TTC549 (cell line): Measurements from ENCODE around the gene RAB22A.
"Not testable (repeated sequence)": the region's sequence is repeated elsewhere in the genome, so short reads cannot be mapped to it uniquely, and the experiment has no call there.

Experiments used
- FAIRE-seq: peaks from 2 replicates; lab custom pipeline; 2012; peaks lifted over from hg19 to GRCh38; lab: Jason Lieb, UNC

Gene RAB22A

GRCh38 chr20:58344741-58345140 is 35.2 kb downstream of the RAB22A start:
- FAIRE-seq, result no peak

- FAIRE-seq, result no peak
These were observed 40.1 kb downstream of the RAB22A start for GRCh38 chr20:58349570-58349969.

GRCh38 chr20:58352468-58352867 is 43.0 kb downstream of the RAB22A start:
- no peak for FAIRE-seq

- FAIRE-seq, result no peak
These were observed 49.9 kb downstream of the RAB22A start for GRCh38 chr20:58359441-58359840.

- no peak for FAIRE-seq
These were observed 51.4 kb downstream of the RAB22A start for GRCh38 chr20:58360936-58361335.

GRCh38 chr20:58361481-58362205 is 52.1 kb downstream of the RAB22A start:
- no peak for FAIRE-seq

- no peak for FAIRE-seq
These were observed 52.6 kb downstream of the RAB22A start for GRCh38 chr20:58362206-58362516.

GRCh38 chr20:58362970-58363369 is 53.5 kb downstream of the RAB22A start:
- no peak for FAIRE-seq

GRCh38 chr20:58366866-58367265 is 57.4 kb downstream of the RAB22A start:
- no peak for FAIRE-seq

GRCh38 chr20:58372806-58373205 is 63.3 kb downstream of the RAB22A start:
- FAIRE-seq, result no peak

- not testable (repeated sequence) for FAIRE-seq
These were observed 63.8 kb downstream of the RAB22A start for GRCh38 chr20:58373296-58373695.

- FAIRE-seq, result no peak
These were observed 64.7 kb downstream of the RAB22A start for GRCh38 chr20:58374027-58374850.

GRCh38 chr20:58374906-58375758 is 65.6 kb downstream of the RAB22A start:
- FAIRE-seq, result no peak

- no peak for FAIRE-seq
These were observed 66.3 kb downstream of the RAB22A start for GRCh38 chr20:58375759-58376352.

GRCh38 chr20:58377017-58377416 is 67.5 kb downstream of the RAB22A start:
- FAIRE-seq, result no peak

- FAIRE-seq, result no peak
These were observed 68.4 kb downstream of the RAB22A start for GRCh38 chr20:58377766-58378401.

GRCh38 chr20:58378704-58379103 is 69.2 kb downstream of the RAB22A start:
- FAIRE-seq, result no peak

- no peak for FAIRE-seq
These were observed 72.1 kb downstream of the RAB22A start for GRCh38 chr20:58381627-58382026.

GRCh38 chr20:58382096-58382495 is 72.6 kb downstream of the RAB22A start:
- no peak for FAIRE-seq

- FAIRE-seq, result no peak
These were observed 75.3 kb downstream of the RAB22A start for GRCh38 chr20:58384821-58385220.

GRCh38 chr20:58388028-58388601 is 78.6 kb downstream of the RAB22A start:
- FAIRE-seq, result no peak

GRCh38 chr20:58388882-58389323 is 79.4 kb downstream of the RAB22A start, which contains the start of gene VAPB:
VAPB (plus strand) TSS chr20:58389229; CDS start chr20:58389460, 231 bp downstream.
- no peak for FAIRE-seq
